Caki2 (cell line): ENCODE measurements around the gene MCMBP. TPM values are rescaled to one million over a fixed set of nuclear protein-coding genes. Genes with fewer than 3 reads are reported as not detected.
"Not testable (repeated sequence)": the region's sequence is repeated elsewhere in the genome, so short reads cannot be mapped to it uniquely, and the experiment has no call there.

Experiments used
- DNase-seq: peaks from one replicate; pipeline ENCODE4 v3.0.0-alpha.2; 2015; ENCODE audit warnings: low read depth
- in situ Hi-C: cut with HindIII; loops from 2 replicates; pipeline ENCODE4 v1.10.0; 2016; ENCODE audit warnings: low sequenced_read_pairs, low pct_unique_long_range_greater_than_20kb, mixed read lengths
- total RNA-seq: library from RNA; depleted of rRNA; stranded (reverse); fragments of >200 nt; shearing (Covaris generic); gene quantifications from 2 replicates; pipeline ENCODE4 v1.2.3, GENCODE V29; 2014; ENCODE audit warnings: low replicate concordance; rRNA removed

The MCMBP gene
- total RNA-seq: 22.9 and 41.2 TPM in 2 replicates

GRCh38 chr10:119872610-119872859, at the start of gene MCMBP:
TSS of gene MCMBP (minus strand) at chr10:119872843. CDS start at chr10:119872584, 259 bp downstream.
- no peak for DNase-seq
- in situ Hi-C loops: no loop called here

GRCh38 chr10:119919826-119920225, 47.2 kb upstream of the MCMBP start:
- in situ Hi-C loops: no loop called here
- DNase-seq: no peak

- in situ Hi-C loops: no loop called here
- DNase-seq: no peak
Measured at GRCh38 chr10:119919271-119919670, 46.6 kb upstream of the MCMBP start.

- in situ Hi-C loops: no loop called here
- no peak for DNase-seq
Measured at GRCh38 chr10:119917777-119918176, 45.1 kb upstream of the MCMBP start.

GRCh38 chr10:119910689-119911088, 38.0 kb upstream of the MCMBP start:
- no peak for DNase-seq

GRCh38 chr10:119908166-119908565, 35.5 kb upstream of the MCMBP start:
- DNase-seq: no peak

More at GRCh38 chr10:119910689-119911088, 38.0 kb upstream of the MCMBP start:
- in situ Hi-C loops: no loop called here

GRCh38 chr10:119907695-119908094, 35.1 kb upstream of the MCMBP start:
- in situ Hi-C loops, DNase-seq: not testable (repeated sequence)

More at GRCh38 chr10:119908166-119908565, 35.5 kb upstream of the MCMBP start:
- in situ Hi-C loops: no loop called here

- in situ Hi-C loops: no loop called here
Measured at GRCh38 chr10:119903946-119904666, 31.5 kb upstream of the MCMBP start.

GRCh38 chr10:119898577-119898976, 25.9 kb upstream of the MCMBP start:
- in situ Hi-C loops: no loop called here
- no peak for DNase-seq

More at GRCh38 chr10:119903946-119904666, 31.5 kb upstream of the MCMBP start:
- DNase-seq: no peak

- no peak for DNase-seq
- in situ Hi-C loops: no loop called here
Measured at GRCh38 chr10:119896937-119897770, 24.5 kb upstream of the MCMBP start.

GRCh38 chr10:119896061-119896655, 23.5 kb upstream of the MCMBP start:
- in situ Hi-C loops: no loop called here
- DNase-seq: no peak

- DNase-seq: no peak
- in situ Hi-C loops: no loop called here
Measured at GRCh38 chr10:119893845-119894427, 21.3 kb upstream of the MCMBP start.

GRCh38 chr10:119893074-119893473, 20.4 kb upstream of the MCMBP start:
- in situ Hi-C loops: no loop called here
- DNase-seq: no peak

GRCh38 chr10:119892188-119893065, 19.8 kb upstream of the MCMBP start, which contains the start of gene SEC23IP:
TSS of gene SEC23IP (plus strand) at chr10:119892730. CDS start at chr10:119892783, 53 bp downstream.
- DNase-seq: peak; percentile 95
- in situ Hi-C loops: no loop called here

GRCh38 chr10:119891849-119892187, 19.2 kb upstream of the MCMBP start:
- in situ Hi-C loops, DNase-seq: not testable (repeated sequence)

- DNase-seq, in situ Hi-C loops: not testable (repeated sequence)
Measured at GRCh38 chr10:119890307-119890706, 17.7 kb upstream of the MCMBP start.

GRCh38 chr10:119889201-119889600, 16.6 kb upstream of the MCMBP start:
- DNase-seq, in situ Hi-C loops: not testable (repeated sequence)

GRCh38 chr10:119888715-119889114, 16.1 kb upstream of the MCMBP start:
- DNase-seq, in situ Hi-C loops: not testable (repeated sequence)
